ENCODE data around the gene SLC9A9.

- TF ChIP-seq CTCF (IDR thresholded peaks at IDR 0.05) (no peak), POLR2A (IDR thresholded peaks at IDR 0.05) (no peak)
These were observed 175.7 kb downstream of the SLC9A9 start for GRCh38 chr3:143672396-143673165.

Measured in breast epithelium (tissue), 3 donors.